Ovary (tissue), 10 donors: Measurements from ENCODE around the gene ZNF229. TPM values are rescaled to one million over a fixed set of nuclear protein-coding genes. Genes with fewer than 3 reads are reported as not detected.
"Not testable (repeated sequence)": the region's sequence is repeated elsewhere in the genome, so short reads cannot be mapped to it uniquely, and the experiment has no call there.

ENCODE experiments used
- DNase-seq, 5 donors: peaks; one replicate each; pipeline ENCODE4 v3.0.0-alpha.2; 2019 to 2020
- H3K27ac ChIP-seq, 2 donors: fragments of 200-600 bp; one replicate each; pipeline versions ENCODE4 v1.5.1 to v1.8.0; 2019 to 2022
- H3K27me3 ChIP-seq: fragments of 200-600 bp; one replicate; pipeline ENCODE4 v1.8.0; 2022
- H3K36me3 ChIP-seq: fragments of 200-600 bp; sonication (generic); one replicate; pipeline ENCODE4 v1.5.1; 2019
- H3K4me1 ChIP-seq: one replicate; pipeline ENCODE4 v1.8.1; 2013; ENCODE audit warnings: mild to moderate bottlenecking, moderate library complexity; ENCODE audit not compliant: insufficient read depth
- H3K4me3 ChIP-seq: fragments of 200-600 bp; sonication (generic); one replicate; pipeline ENCODE4 v1.5.1; 2017
- H3K9me3 ChIP-seq, 2 donors: fragments of 200-600 bp in 1 of 2; sonication (generic) in 1 of 2; one replicate each; pipeline versions ENCODE4 v1.5.1 to v1.8.1; 2013 to 2019; ENCODE audit warnings: mild to moderate bottlenecking in 1 of 2, moderate library complexity in 1 of 2
- EP300 ChIP-seq: sonication (generic); formaldehyde crosslinking; IDR thresholded peaks from one replicate; pipeline ENCODE4 v1.6.1; 2017; ENCODE audit warnings: antibody characterized with exemption
- POLR2A ChIP-seq: fragments of 450-650 bp; IDR thresholded peaks from one replicate; pipeline ENCODE4 v1.6.1; 2017; ENCODE audit warnings: antibody characterized with exemption, mild to moderate bottlenecking, moderate library complexity
- WGBS, 3 donors: extraction: QIAGEN DNeasy Blood & Tissue Kit in 1 of 3; methylation state at CpG; one replicate each; pipeline versions ENCODE4 v1.1.5 to v1.1.7; 2013 to 2017; 5-methylcytosine and 5-hydroxymethylcytosine counted together
- intact Hi-C, 4 donors: fragments of 100-400 bp; cut with DNase I; formaldehyde crosslinking; loops; one replicate each; pipeline versions ENCODE4 v1.11.0 to v1.15.1; 2022 to 2023
- long read RNA-seq, 3 donors: library from polyadenylated mRNA in 2 of 3; unstranded in 2 of 3; transcript quantifications; one replicate each; pipeline ENCODE4 v2.0.0 and lab custom pipeline, GENCODE V29; 2021 to 2026
- polyA plus RNA-seq, 2 donors: library from polyadenylated mRNA; stranded (reverse); fragments of 200-250 nt in 1 of 2; fragments of 350-450 nt in 1 of 2; fragmentation: Illumina TruSeq in 1 of 2; extraction: RNeasy Lipid Tissue Mini Kit (QIAGEN cat#74804) in 1 of 2; gene quantifications; one replicate each; pipeline ENCODE4 v1.2.3, GENCODE V29; 2013 to 2014
- total RNA-seq, 7 donors: library from RNA; depleted of rRNA in 2 of 7; stranded (reverse); fragments of >200 nt in 2 of 7; fragmentation: NEBNext Ultra II Directional in 3 of 7; extraction: Animal tissue kit (Norgen Biotek cat#: 25700) in 3 of 7; gene quantifications; one replicate each; pipeline versions ENCODE4 v1.1.0 to v1.2.4, GENCODE V29; 2016 to 2023
- TF ChIP-seq, protein P1 (sequence below), 3 donors: fragments of 450-650 bp in 2 of 3; fragments of 200-600 bp in 1 of 3; IDR thresholded peaks; one replicate each; pipeline versions ENCODE4 v1.5.1 to v1.8.0; 2016 to 2022; ENCODE audit warnings: antibody characterized with exemption in 3 of 3, mild to moderate bottlenecking in 1 of 3
- donor health status: DM: no; HTN: no; CAD: no; lungs with moderate emphysema.
- donor health status: DM: no; HTN: no; CAD: no.
- donor health status: Bipolar disorder and iron deficiency.
- donor health status: DM: yes; HTN: yes; CAD: no.
- donor health status: DM: no; HTN: no; CAD: no.
- donor health status: DM: yes; HTN: yes; CAD: no.

Gene ZNF229
- total RNA-seq: 10 to 100 TPM in 3 of 7 donors, 1 to 10 TPM in 4; 3.7 to 13.7 (median 9.8) TPM
- 1 to 10 TPM; 3.8 to 4.4 TPM for polyA plus RNA-seq
- long read RNA-seq, donor 1, partial matches to known transcripts: 0 of 3 reads
- long read RNA-seq, donor 1, other reads (novel, unspliced or antisense): 3 of 3 reads
- long read RNA-seq, donor 2: 0 reads
- long read RNA-seq, donor 3, full-length matches to known transcripts: 5 of 9 reads
- long read RNA-seq, donor 3, partial matches to known transcripts: 0 of 9 reads
- long read RNA-seq, donor 3, other reads (novel, unspliced or antisense): 4 of 9 reads

DNA sequence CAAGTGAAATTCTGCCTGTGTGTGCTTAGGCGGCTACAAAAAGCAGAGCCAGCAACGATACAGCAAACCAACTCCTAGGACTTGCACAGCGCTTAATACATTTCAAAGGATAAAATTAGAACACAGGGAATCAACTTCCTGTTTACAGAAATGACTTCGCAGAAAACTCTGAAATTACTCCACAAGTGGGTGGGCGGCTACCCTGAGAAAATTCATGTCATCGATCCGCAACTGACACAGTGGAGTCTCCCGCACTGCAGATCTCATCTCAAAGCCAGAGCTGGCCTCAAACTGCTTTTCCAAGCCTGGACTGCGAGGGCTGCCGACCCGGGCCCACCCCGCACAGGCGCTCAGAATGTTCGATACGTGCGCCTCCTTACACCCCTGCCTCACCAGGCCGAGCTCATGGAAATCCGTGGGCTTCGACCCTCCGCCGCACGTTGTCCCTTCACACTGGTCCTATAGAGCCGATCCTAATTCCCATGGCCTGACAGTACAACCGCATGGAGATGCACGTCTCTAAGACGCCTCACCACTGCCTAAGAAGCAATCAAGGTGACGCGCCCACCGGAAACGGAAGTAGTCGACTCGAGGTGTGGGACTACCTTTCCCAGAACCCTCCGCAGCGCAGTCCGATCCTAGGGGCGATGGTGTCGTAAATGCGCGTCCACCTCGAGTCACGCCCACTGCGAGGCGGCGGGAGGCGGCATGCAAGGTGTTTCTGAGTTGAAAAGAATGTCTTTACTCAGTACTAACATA is at the start of gene ZNF229:
Gene ZNF229, minus strand, starts transcription at position 557 of the 759 bp plus-strand sequence. CDS start 5,625 bp downstream, outside the sequence.
- peak within 1 kb of the TSS; percentile 50 for H3K4me3 ChIP-seq
- H3K27me3 ChIP-seq: no peaks in the 10 kb centered on the region
- DNase-seq: peak; percentile 81 to 85 (median 83)
- H3K4me1 ChIP-seq: peaks cover 2% of the 10 kb centered on the region
- no peak for TF ChIP-seq EP300
- H3K9me3 ChIP-seq: peaks cover 0 to 32% of the 10 kb centered on the region in 2 donors
- H3K36me3 ChIP-seq: no peaks in the 10 kb centered on the region
- WGBS, 3 donors: 2 to 6% (median 2%) methylated on average over 45 of the region's 45 CpGs
- H3K27ac ChIP-seq: no peak within 1 kb of the TSS
- intact Hi-C loops: no loop called here

DNA sequence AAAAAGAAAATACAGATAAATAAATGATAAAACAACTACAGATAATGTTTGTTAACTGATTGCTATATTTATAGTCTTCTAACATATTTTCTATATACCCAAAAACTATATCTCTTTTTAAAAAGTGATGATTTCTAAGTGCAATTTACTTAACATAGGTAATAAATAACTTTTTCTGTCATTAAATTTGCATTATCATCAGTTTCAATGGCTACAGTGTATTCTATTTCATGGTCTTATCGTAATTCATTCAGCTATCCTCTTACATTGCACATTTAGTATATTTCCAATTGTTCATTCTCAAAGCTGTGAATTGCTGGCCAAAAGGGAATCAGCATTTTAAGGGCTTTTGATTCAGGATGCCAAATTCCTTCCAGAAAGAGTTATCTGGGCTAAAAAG is 48.4 kb upstream of the ZNF229 start:
- TF ChIP-seq, protein P1, sequence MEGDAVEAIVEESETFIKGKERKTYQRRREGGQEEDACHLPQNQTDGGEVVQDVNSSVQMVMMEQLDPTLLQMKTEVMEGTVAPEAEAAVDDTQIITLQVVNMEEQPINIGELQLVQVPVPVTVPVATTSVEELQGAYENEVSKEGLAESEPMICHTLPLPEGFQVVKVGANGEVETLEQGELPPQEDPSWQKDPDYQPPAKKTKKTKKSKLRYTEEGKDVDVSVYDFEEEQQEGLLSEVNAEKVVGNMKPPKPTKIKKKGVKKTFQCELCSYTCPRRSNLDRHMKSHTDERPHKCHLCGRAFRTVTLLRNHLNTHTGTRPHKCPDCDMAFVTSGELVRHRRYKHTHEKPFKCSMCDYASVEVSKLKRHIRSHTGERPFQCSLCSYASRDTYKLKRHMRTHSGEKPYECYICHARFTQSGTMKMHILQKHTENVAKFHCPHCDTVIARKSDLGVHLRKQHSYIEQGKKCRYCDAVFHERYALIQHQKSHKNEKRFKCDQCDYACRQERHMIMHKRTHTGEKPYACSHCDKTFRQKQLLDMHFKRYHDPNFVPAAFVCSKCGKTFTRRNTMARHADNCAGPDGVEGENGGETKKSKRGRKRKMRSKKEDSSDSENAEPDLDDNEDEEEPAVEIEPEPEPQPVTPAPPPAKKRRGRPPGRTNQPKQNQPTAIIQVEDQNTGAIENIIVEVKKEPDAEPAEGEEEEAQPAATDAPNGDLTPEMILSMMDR (IDR thresholded peaks at IDR 0.05): no peak
- TF ChIP-seq POLR2A (no peak), EP300 (no peak)
- no peak overlapping the region for H3K4me3 ChIP-seq
- DNase-seq: no peak
- intact Hi-C loops: no loop called here
- peaks cover 27 to 65% of the 10 kb centered on the region in 2 donors for H3K9me3 ChIP-seq
- no peak overlapping the region for H3K27ac ChIP-seq
- H3K4me1 ChIP-seq: peaks cover 15% of the 10 kb centered on the region
- no peaks in the 10 kb centered on the region for H3K27me3 ChIP-seq
- WGBS, 3 donors: 96 to 100% (median 99%) methylated on average over 1 of the region's 1 CpG
- no peaks in the 10 kb centered on the region for H3K36me3 ChIP-seq

DNA sequence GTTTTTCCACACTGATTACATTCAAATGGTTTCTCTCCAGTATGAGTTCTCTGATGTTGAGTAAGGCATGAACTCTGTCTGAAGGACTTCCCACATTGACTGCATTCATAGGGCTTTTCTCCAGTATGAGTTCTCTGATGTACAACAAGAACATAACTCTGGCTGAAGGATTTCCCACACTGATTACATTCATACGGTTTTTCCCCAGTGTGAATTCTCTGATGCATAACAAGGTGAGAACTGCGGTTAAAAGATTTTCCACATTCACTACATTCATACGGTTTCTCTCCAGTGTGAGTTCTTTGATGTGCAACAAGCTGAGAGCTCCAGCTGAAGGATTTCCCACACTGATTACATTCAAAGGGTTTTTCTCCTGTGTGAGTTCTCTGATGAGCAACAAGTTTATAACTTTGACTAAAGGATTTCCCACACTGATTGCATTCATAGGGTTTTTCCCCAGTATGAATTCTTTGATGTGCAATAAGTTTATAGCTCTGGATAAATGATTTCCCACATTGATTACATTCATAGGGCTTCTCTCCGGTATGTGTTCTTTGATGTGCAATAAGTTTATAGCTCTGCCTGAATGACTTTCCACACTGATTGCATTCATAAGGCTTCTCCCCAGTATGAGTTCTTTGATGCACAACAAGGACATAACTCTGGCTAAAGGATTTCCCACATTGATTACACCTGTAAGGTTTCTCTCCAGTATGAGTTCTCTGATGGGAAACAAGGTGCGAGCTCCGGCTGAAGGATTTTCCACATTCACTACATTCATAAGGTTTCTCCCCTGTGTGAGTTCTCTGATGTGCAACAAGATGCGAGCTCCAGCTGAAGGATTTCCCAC is 28.5 kb upstream of the ZNF229 start:
- H3K27ac ChIP-seq: no peak overlapping the region
- H3K4me3 ChIP-seq: no peak overlapping the region
- no peak for DNase-seq
- peaks cover 9% of the 10 kb centered on the region for H3K36me3 ChIP-seq
- peaks cover 64 to 85% of the 10 kb centered on the region in 2 donors for H3K9me3 ChIP-seq
- WGBS, 3 donors: 80 to 98% (median 97%) methylated on average over 7 of the region's 7 CpGs
- H3K4me1 ChIP-seq: no peaks in the 10 kb centered on the region
- intact Hi-C loops: no loop called here
- H3K27me3 ChIP-seq: no peaks in the 10 kb centered on the region
- TF ChIP-seq EP300 (no peak), POLR2A (no peak)
- TF ChIP-seq, protein P1 (IDR thresholded peaks at IDR 0.05): no peak

DNA sequence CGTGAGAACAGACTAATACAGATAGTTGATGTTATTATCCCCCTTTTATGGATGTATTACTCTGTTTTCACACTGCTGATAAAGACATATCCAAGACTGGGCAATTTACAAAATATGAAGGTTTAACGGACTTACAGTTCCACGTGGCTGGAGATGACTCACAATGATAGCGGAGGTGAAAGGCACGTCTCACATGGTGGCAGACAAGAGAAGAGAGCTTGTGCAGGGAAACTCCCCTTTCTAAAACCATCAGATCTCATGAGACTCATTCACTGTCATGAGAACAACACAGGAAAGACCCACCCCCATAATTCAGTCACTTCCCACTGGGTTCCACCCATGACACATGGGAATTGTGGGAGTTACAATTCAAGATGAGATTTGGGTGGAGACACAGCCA is 20.5 kb upstream of the ZNF229 start:
- H3K27me3 ChIP-seq, H3K4me1 ChIP-seq, H3K36me3 ChIP-seq, H3K27ac ChIP-seq, DNase-seq, H3K4me3 ChIP-seq, intact Hi-C loops: not testable (repeated sequence)
- WGBS, 3 donors: 69 to 71% (median 71%) methylated on average over 5 of the region's 5 CpGs
- H3K9me3 ChIP-seq: peaks cover 7 to 27% of the 10 kb centered on the region in 2 donors

DNA sequence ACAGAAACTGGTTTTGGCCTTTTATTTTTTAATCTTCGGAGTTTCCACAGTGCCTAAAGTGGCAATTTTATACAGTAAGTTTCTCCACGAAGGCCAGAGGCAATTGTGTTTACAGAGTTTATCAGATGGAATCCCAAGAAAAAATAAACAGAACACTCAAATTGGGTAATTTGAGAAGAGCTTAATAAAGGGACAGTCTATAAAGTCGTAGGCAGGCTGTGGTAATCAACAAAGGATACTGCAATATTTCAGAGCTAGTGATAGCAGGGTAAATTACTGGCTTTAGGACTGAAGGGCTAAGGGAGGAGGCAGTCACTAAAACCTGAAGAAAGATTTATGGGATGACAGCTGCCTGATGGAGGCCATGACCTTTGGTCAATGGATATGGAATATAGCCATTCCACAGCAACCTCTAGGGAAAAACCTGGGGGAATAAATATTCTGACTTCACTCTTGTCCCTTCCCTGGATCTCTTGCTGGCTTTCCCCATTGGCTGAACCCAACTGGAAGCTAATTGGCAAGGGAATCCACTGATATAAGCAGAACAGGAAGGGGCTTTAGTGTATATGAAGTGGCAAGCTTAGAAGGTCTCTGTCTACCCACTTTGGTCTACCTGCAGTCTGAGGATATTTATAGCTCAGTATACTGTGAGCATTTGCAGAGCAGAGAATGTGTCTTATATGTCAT is 14.5 kb upstream of the ZNF229 start:
- H3K36me3 ChIP-seq, H3K27ac ChIP-seq, H3K9me3 ChIP-seq, intact Hi-C loops, H3K4me3 ChIP-seq, DNase-seq, H3K27me3 ChIP-seq, H3K4me1 ChIP-seq: not testable (repeated sequence)
- 43 to 49% (median 43%) methylated on average over 3 of the region's 3 CpGs for WGBS, 3 donors

DNA sequence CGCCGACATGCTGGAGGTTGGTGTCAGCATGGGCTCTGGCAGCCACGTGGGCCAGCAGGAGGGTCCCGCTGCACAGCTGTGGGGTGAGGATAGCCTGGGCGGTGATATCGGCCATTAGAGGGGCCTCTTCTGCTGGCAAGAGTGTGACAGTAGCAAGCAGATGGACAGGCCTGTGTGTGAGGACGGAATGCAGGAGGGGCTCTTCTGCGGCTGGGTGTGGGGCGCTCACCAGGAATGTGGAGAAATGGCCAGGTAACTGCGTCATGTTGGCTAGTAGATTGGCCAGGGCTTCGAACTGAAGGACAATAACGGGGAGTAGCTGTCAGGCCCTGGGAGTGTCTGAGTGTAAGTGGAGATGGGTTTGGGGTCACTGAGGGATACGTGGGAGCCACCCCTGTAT is 7.7 kb upstream of the ZNF229 start:
- 87% methylated on average over 9 of the region's 13 CpGs; no CpG with 5 or more reads in 2 of the 3 donors for WGBS, 3 donors
- H3K4me1 ChIP-seq, DNase-seq, H3K36me3 ChIP-seq, intact Hi-C loops, H3K4me3 ChIP-seq, H3K27me3 ChIP-seq, H3K27ac ChIP-seq: not testable (repeated sequence)
- peaks cover 0 to 20% of the 10 kb centered on the region in 2 donors for H3K9me3 ChIP-seq
